ENCODE data around the gene FAM53B. TPM values are rescaled to one million over a fixed set of nuclear protein-coding genes. Genes with fewer than 3 reads are reported as not detected.

Gene FAM53B
- total and polyA plus RNA-seq, 12 donors = 11.6 to 42.9 (median 29.1) TPM

DNA sequence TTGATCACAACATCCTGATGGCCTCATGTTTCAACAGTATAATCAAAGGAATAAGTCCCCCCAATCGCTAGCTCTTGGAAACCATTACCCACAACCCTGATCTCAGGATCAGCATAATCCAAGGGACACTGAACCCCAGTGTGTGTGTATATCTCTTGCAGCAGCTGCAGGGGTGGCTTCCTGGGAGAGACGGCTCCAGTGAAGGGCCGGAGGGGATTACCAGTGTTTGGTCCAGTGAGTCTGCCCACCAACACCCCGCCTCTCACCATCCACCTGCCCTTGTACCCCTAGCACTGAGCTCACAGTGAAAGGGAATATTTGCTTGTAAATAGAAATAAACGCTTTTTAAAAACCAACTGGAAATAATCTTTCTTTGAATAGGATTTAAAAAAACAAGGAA, 63.1 kb downstream of the FAM53B start:
- TF ChIP-seq, protein P1, sequence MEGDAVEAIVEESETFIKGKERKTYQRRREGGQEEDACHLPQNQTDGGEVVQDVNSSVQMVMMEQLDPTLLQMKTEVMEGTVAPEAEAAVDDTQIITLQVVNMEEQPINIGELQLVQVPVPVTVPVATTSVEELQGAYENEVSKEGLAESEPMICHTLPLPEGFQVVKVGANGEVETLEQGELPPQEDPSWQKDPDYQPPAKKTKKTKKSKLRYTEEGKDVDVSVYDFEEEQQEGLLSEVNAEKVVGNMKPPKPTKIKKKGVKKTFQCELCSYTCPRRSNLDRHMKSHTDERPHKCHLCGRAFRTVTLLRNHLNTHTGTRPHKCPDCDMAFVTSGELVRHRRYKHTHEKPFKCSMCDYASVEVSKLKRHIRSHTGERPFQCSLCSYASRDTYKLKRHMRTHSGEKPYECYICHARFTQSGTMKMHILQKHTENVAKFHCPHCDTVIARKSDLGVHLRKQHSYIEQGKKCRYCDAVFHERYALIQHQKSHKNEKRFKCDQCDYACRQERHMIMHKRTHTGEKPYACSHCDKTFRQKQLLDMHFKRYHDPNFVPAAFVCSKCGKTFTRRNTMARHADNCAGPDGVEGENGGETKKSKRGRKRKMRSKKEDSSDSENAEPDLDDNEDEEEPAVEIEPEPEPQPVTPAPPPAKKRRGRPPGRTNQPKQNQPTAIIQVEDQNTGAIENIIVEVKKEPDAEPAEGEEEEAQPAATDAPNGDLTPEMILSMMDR (IDR thresholded peaks at IDR 0.05) = no peak
- Histone ChIP-seq H3K4me3 (no peak overlapping the region), H3K27ac (peak overlapping the region in 3 of 10 donors; percentile 35 to 92 (median 87)), H3K36me3 (peaks cover 0 to 27% (median 12%) of the 10 kb centered on the region in 9 donors), H3K27me3 (no peaks in the 10 kb centered on the region), H3K4me1 (peaks cover 34 to 99% (median 92%) of the 10 kb centered on the region in 9 donors), H3K9me3 (no peaks in the 10 kb centered on the region)
- DNase-seq (no peak), ATAC-seq (no peak)
- intact Hi-C loops (cut with DNase I) = loop anchor here in 2 of 10 donors (10.0 kb wide), 1 partner anchor 54 kb away; no protein-coding TSS in a partner anchor
- 92 to 95% methylated on average over 5 of the region's 5 CpGs for WGBS, 2 donors

DNA sequence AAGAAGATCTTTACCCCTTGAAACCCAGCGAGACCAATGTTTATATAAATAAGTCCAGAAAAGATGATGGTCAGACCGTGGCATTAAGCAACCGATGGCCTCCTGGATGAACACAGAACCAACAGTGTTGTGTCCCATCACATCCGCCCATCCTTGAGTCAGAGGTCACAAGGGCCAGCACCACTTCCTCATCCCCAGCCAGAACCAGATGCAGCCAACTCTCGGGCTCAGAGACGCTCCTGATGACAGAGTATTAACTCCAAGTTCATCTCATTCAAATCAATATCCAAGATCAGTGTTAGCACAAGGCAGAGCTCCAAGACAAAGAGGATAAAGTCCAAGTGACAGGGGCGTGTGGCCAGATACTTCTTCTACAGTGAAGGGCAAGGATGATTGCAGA, 63.5 kb downstream of the FAM53B start:
- peaks cover 30 to 99% (median 92%) of the 10 kb centered on the region in 9 donors for H3K4me1 ChIP-seq

DNA sequence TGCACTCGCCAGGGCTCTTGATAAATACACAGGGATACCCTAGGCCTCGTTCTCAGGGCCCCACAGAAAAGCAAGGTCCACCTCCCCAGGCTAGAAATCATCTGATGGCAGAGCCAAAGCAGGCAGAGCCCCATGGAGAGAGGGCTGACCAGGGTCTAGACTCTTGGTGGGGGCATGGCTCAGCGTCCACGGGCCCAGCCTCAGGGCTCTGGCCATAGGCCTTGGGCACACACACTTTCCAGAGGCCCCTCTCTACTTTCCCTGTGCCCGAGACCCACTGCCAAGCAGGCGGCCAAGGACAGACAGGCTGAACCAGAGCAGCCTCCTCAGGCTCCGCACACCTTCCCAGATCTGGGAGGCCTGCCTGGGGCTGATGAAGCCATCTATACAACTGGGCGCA, 64.8 kb downstream of the FAM53B start:
- DNase-seq (peak in 1 of 2 donors; percentile 11), ATAC-seq (no peak)
- H3K27me3 ChIP-seq = no peaks in the 10 kb centered on the region
- TF ChIP-seq, protein P1 (IDR thresholded peaks at IDR 0.05) = no peak
- no peaks in the 10 kb centered on the region for H3K9me3 ChIP-seq
- peak overlapping the region in 8 of 10 donors; percentile 72 to 92 (median 86) for H3K27ac ChIP-seq
- H3K4me1 ChIP-seq = peaks cover 36 to 99% (median 92%) of the 10 kb centered on the region in 9 donors
- H3K4me3 ChIP-seq = no peak overlapping the region
- WGBS, 2 donors = 81 to 85% methylated on average over 8 of the region's 8 CpGs
- intact Hi-C loops (cut with DNase I) = loop anchor here in 3 of 10 donors (5.0 kb wide), 1 partner anchor 37 kb away; no protein-coding TSS in a partner anchor
- peaks cover 0 to 31% (median 12%) of the 10 kb centered on the region in 9 donors for H3K36me3 ChIP-seq

More for the DNA sequence above, 63.5 kb downstream of the FAM53B start:
- TF ChIP-seq, protein P1 (IDR thresholded peaks at IDR 0.05) = no peak
- peaks cover 0 to 27% (median 12%) of the 10 kb centered on the region in 9 donors for H3K36me3 ChIP-seq
- H3K9me3 ChIP-seq = no peaks in the 10 kb centered on the region
- WGBS, 2 donors = 64 to 80% methylated on average over 7 of the region's 7 CpGs
- H3K27me3 ChIP-seq = no peaks in the 10 kb centered on the region
- H3K27ac ChIP-seq = peak overlapping the region in 3 of 10 donors; percentile 35 to 92 (median 87)
- intact Hi-C loops (cut with DNase I) = loop anchor here in 2 of 10 donors (10.0 kb wide), 1 partner anchor 54 kb away; no protein-coding TSS in a partner anchor
- peak in 1 of 2 donors; percentile 26 for DNase-seq
- H3K4me3 ChIP-seq = no peak overlapping the region
- ATAC-seq = peak in 1 of 8 donors; percentile 21

GRCh38 chr10:124678557-124679240, 65.5 kb downstream of the FAM53B start:
- 65 to 67% methylated on average over 12 of the region's 12 CpGs for WGBS, 2 donors
- ATAC-seq = peak in 2 of 8 donors; percentile 12 to 18
- Histone ChIP-seq H3K27me3 (no peaks in the 10 kb centered on the region), H3K4me1 (peaks cover 41 to 99% (median 92%) of the 10 kb centered on the region in 9 donors), H3K27ac (peak overlapping the region; percentile 72 to 94 (median 87)), H3K4me3 (no peak overlapping the region), H3K9me3 (no peaks in the 10 kb centered on the region), H3K36me3 (peaks cover 0 to 33% (median 12%) of the 10 kb centered on the region in 9 donors)
- TF ChIP-seq, protein P1 (IDR thresholded peaks at IDR 0.05) = peak in 1 of 9 donors; percentile 4
- peak in 1 of 2 donors; percentile 11 for DNase-seq
- intact Hi-C loops (cut with DNase I) = loop anchor here in 3 of 10 donors (5.0 kb wide), 1 partner anchor 36 kb away; no protein-coding TSS in a partner anchor
